Neural progenitor cell (in vitro differentiated cells): Measurements from ENCODE around the gene LMBR1. TPM values are rescaled to one million over a fixed set of nuclear protein-coding genes. Genes with fewer than 3 reads are reported as not detected.

ENCODE experiments used
- DNase-seq: peaks from one replicate; pipeline ENCODE4 v3.0.0-alpha.2; 2016; ENCODE audit warnings: low spot score
- H2AFZ ChIP-seq: fragments of 200-600 bp; sonication (generic); replicated peaks from 2 replicates; pipeline ENCODE4 v1.6.1; 2016; ENCODE audit warnings: antibody characterized with exemption
- H3F3A ChIP-seq: fragments of 200-600 bp; sonication (generic); 2 replicates; pipeline ENCODE4 v1.6.1; 2016; ENCODE audit warnings: antibody characterized with exemption, low read depth
- H3K27ac ChIP-seq: fragments of 200-600 bp; sonication (generic); 2 replicates; pipeline ENCODE4 v1.5.1; 2016; ENCODE audit warnings: mild to moderate bottlenecking
- H3K27me3 ChIP-seq: fragments of 200-600 bp; sonication (generic); 2 replicates; pipeline ENCODE4 v1.6.1; 2016; ENCODE audit warnings: mild to moderate bottlenecking, moderate library complexity
- H3K36me3 ChIP-seq: fragments of 200-600 bp; sonication (generic); 2 replicates; pipeline ENCODE4 v1.5.1; 2016
- H3K4me1 ChIP-seq: fragments of 200-600 bp; sonication (generic); 2 replicates; pipeline ENCODE4 v1.6.1; 2016; ENCODE audit warnings: mixed run types
- H3K4me2 ChIP-seq: fragments of 200-600 bp; sonication (generic); 2 replicates; pipeline ENCODE4 v1.6.1; 2016
- H3K4me3 ChIP-seq: fragments of 200-600 bp; sonication (generic); 2 replicates; pipeline ENCODE4 v1.5.1; 2016
- H3K79me2 ChIP-seq: fragments of 200-600 bp; sonication (generic); 2 replicates; pipeline ENCODE4 v1.6.1; 2016; ENCODE audit warnings: low read depth
- H3K9ac ChIP-seq: fragments of 200-600 bp; sonication (generic); 2 replicates; pipeline ENCODE4 v1.6.1; 2016
- H3K9me3 ChIP-seq: fragments of 200-600 bp; sonication (generic); 2 replicates; pipeline ENCODE4 v1.5.1; 2016; ENCODE audit warnings: low read depth
- H4K20me1 ChIP-seq: fragments of 200-600 bp; sonication (generic); 2 replicates; pipeline ENCODE4 v1.6.1; 2016; ENCODE audit warnings: low read depth
- H3K27ac Mint-ChIP-seq: 3 replicates; pipeline ENCODE4 v1.8.0; 2021; ENCODE audit warnings: mixed read lengths
- H3K27me3 Mint-ChIP-seq: 2 replicates; pipeline ENCODE4 v1.8.0; 2022; ENCODE audit warnings: low read depth, mild to moderate bottlenecking, inconsistent platforms, moderate library complexity, mixed read lengths; ENCODE audit not compliant: insufficient read depth
- H3K36me3 Mint-ChIP-seq: 3 replicates; pipeline ENCODE4 v1.8.0; 2021; ENCODE audit warnings: mixed read lengths
- H3K4me1 Mint-ChIP-seq: 3 replicates; pipeline ENCODE4 v1.8.0; 2021; ENCODE audit warnings: mixed read lengths
- H3K4me3 Mint-ChIP-seq: 3 replicates; pipeline ENCODE4 v1.8.0; 2021; ENCODE audit warnings: mild to moderate bottlenecking, moderate library complexity, mixed read lengths
- H3K9me3 Mint-ChIP-seq: 3 replicates; pipeline ENCODE4 v1.8.0; 2020; ENCODE audit warnings: mixed read lengths
- CTCF ChIP-seq: fragments of 200-600 bp; sonication (generic); IDR thresholded peaks from 2 replicates; pipeline ENCODE4 v1.5.1; 2017; ENCODE audit warnings: antibody characterized with exemption, mild to moderate bottlenecking
- EZH2 ChIP-seq: fragments of 200-600 bp; sonication (generic); IDR thresholded peaks from 2 replicates; pipeline ENCODE4 v1.6.1; 2017; ENCODE audit warnings: antibody characterized with exemption, mild to moderate bottlenecking, moderate library complexity
- EZH2phosphoT487 ChIP-seq: fragments of 200-600 bp; sonication (generic); IDR thresholded peaks from 2 replicates; pipeline ENCODE4 v1.6.1; 2017; ENCODE audit warnings: antibody characterized with exemption
- total RNA-seq: library from RNA; depleted of rRNA; stranded (reverse); fragments of >200 nt; gene quantifications from 2 replicates; pipeline ENCODE4 v1.2.3, GENCODE V29; 2015; ENCODE audit warnings: low replicate concordance

The LMBR1 gene
- total RNA-seq, 1 donor from 2014 or later = 58.1 TPM

- H3K9me3 Mint-ChIP-seq = peaks cover 57% of the 10 kb centered on the region
Observed at GRCh38 chr7:156693627-156694026, 199.4 kb downstream of the LMBR1 start.

GRCh38 chr7:156692849-156693248, 200.1 kb downstream of the LMBR1 start:
- Histone ChIP-seq H3F3A (no peaks in the 10 kb centered on the region), H3K36me3 (no peaks in the 10 kb centered on the region), H3K4me2 (no peak overlapping the region), H3K4me1 (no peaks in the 10 kb centered on the region), H3K9me3 (peaks cover 8% of the 10 kb centered on the region), H3K4me3 (no peak overlapping the region), H3K9ac (no peak overlapping the region), H3K27ac (no peak overlapping the region), H3K27me3 (no peaks in the 10 kb centered on the region), H2AFZ (no peak overlapping the region), H3K79me2 (no peaks in the 10 kb centered on the region), H4K20me1 (no peaks in the 10 kb centered on the region)
- H3K4me1 Mint-ChIP-seq = no peaks in the 10 kb centered on the region
- H3K27ac Mint-ChIP-seq = no peak overlapping the region
- no peak overlapping the region for H3K4me3 Mint-ChIP-seq
- TF ChIP-seq EZH2 (no peak), CTCF (no peak), EZH2phosphoT487 (no peak)
- H3K9me3 Mint-ChIP-seq = peaks cover 51% of the 10 kb centered on the region
- no peak for DNase-seq
- peaks cover 2% of the 10 kb centered on the region for H3K27me3 Mint-ChIP-seq
- H3K36me3 Mint-ChIP-seq = peaks cover 30% of the 10 kb centered on the region

More at GRCh38 chr7:156693627-156694026, 199.4 kb downstream of the LMBR1 start:
- H3K27ac ChIP-seq = no peak overlapping the region
- H3K9ac ChIP-seq = no peak overlapping the region
- H3K4me1 ChIP-seq = no peaks in the 10 kb centered on the region
- no peak for DNase-seq
- no peaks in the 10 kb centered on the region for H3K36me3 ChIP-seq
- H3K4me3 ChIP-seq = no peak overlapping the region
- no peak overlapping the region for H3K4me2 ChIP-seq
- H3K9me3 ChIP-seq = peaks cover 8% of the 10 kb centered on the region
- H3K79me2 ChIP-seq = no peaks in the 10 kb centered on the region
- H4K20me1 ChIP-seq = no peaks in the 10 kb centered on the region
- no peaks in the 10 kb centered on the region for H3K4me1 Mint-ChIP-seq
- H3K27me3 ChIP-seq = no peaks in the 10 kb centered on the region
- TF ChIP-seq EZH2 (no peak), CTCF (no peak), EZH2phosphoT487 (no peak)
- H3K4me3 Mint-ChIP-seq = no peak overlapping the region
- no peak overlapping the region for H2AFZ ChIP-seq
- H3K36me3 Mint-ChIP-seq = peaks cover 33% of the 10 kb centered on the region
- H3K27me3 Mint-ChIP-seq = peaks cover 2% of the 10 kb centered on the region
- H3F3A ChIP-seq = no peaks in the 10 kb centered on the region
- no peak overlapping the region for H3K27ac Mint-ChIP-seq

GRCh38 chr7:156691764-156692163, 201.2 kb downstream of the LMBR1 start:
- Mint-ChIP-seq H3K4me3 (no peak overlapping the region), H3K27me3 (peaks cover 2% of the 10 kb centered on the region), H3K4me1 (no peaks in the 10 kb centered on the region), H3K36me3 (peaks cover 20% of the 10 kb centered on the region), H3K27ac (no peak overlapping the region), H3K9me3 (peaks cover 40% of the 10 kb centered on the region)
- Histone ChIP-seq H4K20me1 (no peaks in the 10 kb centered on the region), H3K36me3 (no peaks in the 10 kb centered on the region), H3K4me2 (no peak overlapping the region), H3K4me3 (no peak overlapping the region), H3K27ac (no peak overlapping the region), H3K79me2 (no peaks in the 10 kb centered on the region), H3F3A (no peaks in the 10 kb centered on the region), H2AFZ (no peak overlapping the region), H3K27me3 (no peaks in the 10 kb centered on the region), H3K4me1 (no peaks in the 10 kb centered on the region), H3K9me3 (peaks cover 8% of the 10 kb centered on the region), H3K9ac (no peak overlapping the region)
- DNase-seq = no peak
- TF ChIP-seq CTCF = no peak
- no peak for TF ChIP-seq EZH2phosphoT487
- no peak for TF ChIP-seq EZH2
